GM19455 (cell line): ENCODE measurements around the gene TMEM18.

ENCODE experiments used
- ATAC-seq: cut with Tn5 transposase; IDR thresholded peaks from one replicate; pipeline ENCODE4 v1.9.1; 2021; ENCODE audit not compliant: unreplicated experiment

The TMEM18 gene

GRCh38 chr2:673615-674320 lies 3.4 kb downstream of the TMEM18 start:
- no peak for ATAC-seq

DNA sequence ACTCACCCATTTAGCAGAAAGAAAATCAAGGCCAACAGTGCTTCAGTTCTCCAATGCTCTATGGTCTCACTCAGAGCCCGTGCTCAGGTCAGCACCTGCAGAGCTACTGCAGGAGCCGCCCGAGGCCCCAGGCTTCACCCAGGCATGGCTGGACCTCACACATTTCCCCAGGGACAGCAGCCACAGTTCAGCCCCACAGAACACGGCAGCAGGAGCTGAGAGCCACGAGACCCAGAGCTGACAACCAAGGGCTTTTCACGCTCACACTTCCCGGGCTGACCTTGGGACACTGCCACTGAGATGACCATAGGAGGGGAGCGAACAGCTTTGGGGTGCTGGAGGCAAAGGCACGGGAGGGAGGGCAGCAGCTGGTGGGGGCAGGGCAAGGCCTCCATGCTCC lies 4.2 kb downstream of the TMEM18 start:
- ATAC-seq: no peak

DNA sequence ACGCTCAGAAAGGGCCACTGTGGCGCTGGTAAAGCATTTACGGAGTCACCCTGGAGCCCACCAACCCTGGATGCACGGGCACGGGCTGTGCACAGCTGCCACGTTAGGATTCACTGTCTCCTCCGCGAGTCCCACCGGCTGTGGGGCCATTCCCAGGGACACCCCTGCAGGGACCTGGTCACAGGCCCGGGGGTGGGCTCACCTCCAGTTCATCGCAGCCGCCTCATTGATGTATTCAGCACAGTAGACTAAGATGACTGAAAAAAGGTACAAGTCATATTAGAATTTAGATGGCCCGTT lies 4.7 kb downstream of the TMEM18 start:
- ATAC-seq: no peak

DNA sequence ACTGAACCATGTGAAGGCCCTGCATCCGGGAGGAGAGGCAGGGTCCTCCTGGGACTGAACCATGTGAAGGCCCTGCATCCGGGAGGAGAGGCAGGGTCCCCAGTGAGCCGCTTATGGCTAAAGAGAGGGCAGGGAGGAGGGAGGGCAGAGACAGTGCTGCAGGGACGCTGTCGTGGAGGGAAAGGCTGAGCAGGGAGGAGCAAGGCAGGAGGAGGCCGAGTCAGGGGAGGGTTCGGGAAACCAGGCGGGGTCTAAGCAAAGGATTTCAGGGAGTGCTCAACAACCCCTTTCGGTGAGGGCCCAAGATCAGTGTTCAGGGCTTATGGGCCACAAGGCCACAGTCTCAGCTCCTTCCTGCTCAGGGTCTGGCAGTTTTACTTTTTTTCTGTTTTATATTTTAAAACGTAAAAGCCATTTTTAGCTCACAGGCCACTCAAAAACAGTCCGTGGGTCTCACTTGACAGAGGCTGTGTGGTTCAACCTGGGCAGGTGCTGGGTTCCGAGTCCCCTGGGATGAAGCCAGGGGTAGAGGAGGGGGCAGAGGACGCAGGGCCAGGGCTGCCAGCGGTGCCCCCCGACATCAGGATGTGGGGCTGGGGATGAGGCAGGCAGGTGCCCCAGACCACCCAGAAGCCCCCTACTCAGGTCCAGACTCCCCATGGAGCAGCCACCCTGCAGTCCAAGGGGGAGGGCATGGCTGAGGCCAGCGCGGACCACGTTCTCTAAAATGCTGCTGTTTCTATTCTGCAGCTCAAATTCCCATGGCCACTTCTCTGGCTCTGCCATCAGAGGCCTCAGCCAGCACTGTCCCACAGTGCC lies 5.2 kb downstream of the TMEM18 start:
- no peak for ATAC-seq

DNA sequence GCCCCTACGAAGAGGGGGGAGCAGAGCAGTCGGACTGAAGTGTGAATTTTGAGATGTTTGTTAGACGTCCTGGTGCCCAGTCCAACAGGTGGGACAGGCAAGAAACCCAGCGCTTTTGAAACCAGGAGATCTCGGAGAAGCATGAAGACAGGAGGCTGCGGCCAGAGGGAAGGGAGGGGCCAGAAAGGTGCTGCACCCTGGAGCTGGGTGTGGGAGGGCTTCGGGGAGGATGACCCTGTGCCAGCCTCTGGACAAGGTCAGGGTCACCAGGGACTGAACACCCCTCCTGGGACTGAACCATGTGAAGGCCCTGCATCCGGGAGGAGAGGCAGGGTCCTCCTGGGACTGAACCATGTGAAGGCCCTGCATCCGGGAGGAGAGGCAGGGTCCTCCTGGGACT lies 6.1 kb downstream of the TMEM18 start:
- ATAC-seq: no peak

DNA sequence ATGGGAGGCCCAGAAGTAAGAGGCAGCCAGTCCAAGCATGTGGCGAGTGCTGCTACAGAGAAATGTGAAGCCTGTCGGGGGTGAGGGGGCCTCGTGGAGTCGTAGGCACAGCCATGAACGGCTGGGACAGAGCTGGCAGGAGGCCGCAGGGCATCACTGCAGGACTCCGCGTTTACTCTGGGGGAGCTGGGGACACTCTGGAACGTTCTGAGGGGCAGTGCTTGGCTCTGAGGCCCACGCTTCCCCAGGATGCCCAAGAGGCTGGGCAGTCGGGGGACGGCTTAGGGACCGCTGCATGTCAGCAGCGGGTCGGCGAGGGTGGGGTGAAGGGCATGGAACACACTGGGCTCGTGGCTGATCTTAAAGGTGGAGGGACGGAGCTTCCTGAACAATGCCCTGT lies 6.6 kb downstream of the TMEM18 start:
- no peak for ATAC-seq

- ATAC-seq: no peak
Measured at GRCh38 chr2:669323-669722, 7.9 kb downstream of the TMEM18 start.

- no peak for ATAC-seq
Measured at GRCh38 chr2:668000-668398, 9.2 kb downstream of the TMEM18 start.

DNA sequence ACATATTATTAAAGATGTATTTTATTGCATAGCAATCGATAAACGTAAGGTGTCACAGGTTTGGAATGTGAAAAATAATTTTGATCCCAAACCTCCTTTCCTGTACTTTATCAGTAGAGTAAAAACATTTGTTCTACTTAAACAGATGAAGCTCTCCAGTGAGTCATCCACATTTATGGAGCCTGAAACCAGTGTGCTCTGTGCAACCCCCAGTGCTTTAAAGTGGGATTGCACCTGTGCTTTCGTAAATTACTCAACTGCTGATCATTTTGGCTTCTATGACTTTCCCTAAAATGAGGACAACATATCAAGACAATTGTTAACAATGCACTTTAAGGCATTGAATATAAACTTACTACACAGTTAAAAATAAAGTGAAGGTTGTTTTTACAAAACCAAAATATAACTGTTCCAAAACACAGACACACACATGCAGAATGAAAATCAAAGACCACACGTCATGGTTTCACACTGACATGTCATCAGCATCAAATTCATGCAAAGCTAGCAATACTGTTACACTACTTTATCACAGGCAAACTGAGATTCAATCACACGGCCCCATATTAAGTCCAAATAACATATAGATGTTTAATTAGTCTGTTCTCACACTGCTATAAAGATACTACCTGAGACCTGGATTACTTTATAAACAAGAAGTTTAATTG lies 9.7 kb downstream of the TMEM18 start:
- ATAC-seq: no peak

DNA sequence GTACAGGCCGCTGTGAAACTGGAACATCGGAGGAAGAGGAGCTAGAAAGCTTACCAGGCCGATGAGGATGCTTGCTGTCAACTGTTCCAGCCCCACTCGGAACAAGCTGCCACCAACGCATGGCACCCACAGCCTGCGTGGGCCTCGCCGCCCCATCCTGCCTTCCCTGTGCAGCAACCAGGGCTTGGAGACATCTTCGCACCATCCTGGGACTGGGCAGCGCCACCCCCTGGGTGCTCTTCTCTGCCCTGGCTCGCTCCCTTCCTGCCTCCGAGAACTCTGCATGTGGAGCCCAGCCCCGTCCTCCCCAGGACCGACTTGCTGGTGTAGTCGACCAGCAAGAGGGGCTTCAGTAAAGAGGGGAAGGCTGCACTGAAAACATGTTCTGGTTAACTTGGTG lies 10.8 kb downstream of the TMEM18 start:
- ATAC-seq: no peak

GRCh38 chr2:665340-666073 lies 11.7 kb downstream of the TMEM18 start:
- ATAC-seq: no peak

- ATAC-seq: no peak
Measured at GRCh38 chr2:664063-664462, 13.1 kb downstream of the TMEM18 start.

- no peak for ATAC-seq
Measured at GRCh38 chr2:663221-663620, 14.0 kb downstream of the TMEM18 start.

GRCh38 chr2:661360-661635 lies 15.9 kb downstream of the TMEM18 start:
- ATAC-seq: no peak

DNA sequence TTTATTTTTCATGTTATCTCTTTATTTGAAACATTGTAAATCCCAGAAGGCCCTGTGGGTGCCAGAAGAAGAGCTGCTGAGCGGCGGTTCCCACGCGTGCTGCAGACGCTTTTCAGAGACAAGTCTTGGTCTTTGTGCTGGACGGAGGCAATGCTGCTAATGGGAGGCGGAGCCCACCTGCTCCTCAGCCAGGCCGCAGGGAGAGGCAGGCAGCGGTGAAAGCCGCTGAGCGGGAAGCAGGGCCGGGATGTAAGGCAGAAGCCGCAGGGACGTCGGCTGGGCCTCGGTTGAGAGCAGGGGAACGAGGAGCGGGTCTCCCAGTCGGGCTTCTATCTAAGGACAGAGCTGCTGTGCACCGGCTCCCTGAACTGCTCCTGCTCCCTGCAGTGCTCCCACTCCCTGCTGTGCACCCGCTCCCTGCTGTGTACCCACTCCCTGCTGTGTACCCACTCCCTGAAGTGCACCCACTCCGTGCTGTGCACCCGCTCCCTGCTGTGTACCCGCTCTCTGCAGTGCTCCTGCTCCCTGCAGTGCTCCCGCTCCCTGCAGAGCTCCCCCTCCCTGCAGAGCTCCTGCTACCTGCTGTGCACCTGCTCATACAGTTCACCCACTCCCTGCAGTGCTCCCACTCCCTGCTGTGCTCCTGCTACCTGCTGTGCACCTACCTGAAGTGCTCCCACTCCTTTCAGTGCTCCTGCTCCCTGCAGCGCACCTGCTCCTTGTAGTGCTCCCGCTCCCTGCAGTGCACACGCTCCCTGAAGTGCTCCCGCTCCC lies 16.4 kb downstream of the TMEM18 start:
- ATAC-seq: no peak

GRCh38 chr2:660029-660428 lies 17.2 kb downstream of the TMEM18 start:
- no peak for ATAC-seq

DNA sequence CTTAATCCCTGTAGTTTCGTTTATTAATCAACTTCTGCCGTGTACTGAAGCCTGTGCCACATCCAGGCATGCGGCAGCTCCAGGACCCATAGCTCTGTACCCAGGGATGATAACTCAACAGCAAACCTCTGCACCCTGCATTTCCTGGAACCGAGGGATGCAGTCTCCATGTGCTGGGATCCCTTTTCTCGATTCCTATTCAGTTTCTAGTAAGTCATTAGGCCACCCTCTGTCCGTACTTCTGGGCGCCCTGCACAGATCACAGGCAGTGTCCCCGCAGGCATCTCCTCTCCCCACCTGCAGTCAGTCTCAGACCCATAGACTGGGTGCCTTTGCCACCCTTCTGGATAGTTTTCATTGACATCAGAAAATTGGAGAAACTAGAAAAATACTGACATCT lies 18.8 kb downstream of the TMEM18 start:
- no peak for ATAC-seq

DNA sequence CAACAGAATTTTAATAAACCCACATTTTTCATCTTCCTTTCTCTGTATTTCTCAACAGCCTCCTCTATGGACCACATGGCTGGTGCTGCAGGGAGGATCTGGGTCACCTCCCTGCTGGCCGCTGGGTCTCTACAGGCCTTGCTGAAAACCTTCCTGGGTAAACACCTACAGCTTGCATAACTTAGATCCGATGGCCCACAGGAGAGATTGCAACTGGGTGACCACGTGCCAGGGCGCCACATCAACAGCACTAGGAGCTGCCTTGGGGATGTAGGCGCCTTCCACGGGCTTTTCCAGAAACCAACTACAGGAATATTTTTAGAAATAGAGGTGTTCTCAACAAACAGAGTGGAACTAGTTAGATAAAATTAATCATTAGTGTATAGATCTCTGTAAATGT lies 19.4 kb downstream of the TMEM18 start:
- no peak for ATAC-seq

GRCh38 chr2:656676-657075 lies 20.5 kb downstream of the TMEM18 start:
- ATAC-seq: no peak

- no peak for ATAC-seq
Measured at GRCh38 chr2:655626-656025, 21.6 kb downstream of the TMEM18 start.

DNA sequence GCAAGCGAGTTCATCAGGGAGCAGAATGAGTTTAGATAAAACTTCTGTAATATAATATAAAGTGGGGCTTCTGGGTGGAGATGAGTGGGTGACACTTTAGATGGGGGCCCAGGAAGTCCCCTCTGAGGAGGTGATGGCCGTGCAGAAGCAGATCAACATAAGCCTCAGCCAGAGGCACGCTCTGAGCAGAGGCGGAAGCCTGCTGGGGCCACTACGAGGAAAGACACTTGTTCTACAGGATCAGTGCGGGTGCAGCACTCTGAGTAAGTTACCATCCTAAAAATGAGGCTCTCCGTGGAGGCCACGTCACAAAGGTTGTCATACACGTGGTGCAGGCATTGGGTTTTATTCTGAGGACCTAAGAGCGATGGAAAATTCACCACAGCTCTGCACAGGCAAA lies 22.3 kb downstream of the TMEM18 start:
- no peak for ATAC-seq
